IPS-NIHi11 (cell line): ENCODE data around the gene SLC25A11.
A peak's percentile ranks its signal among the peaks of the same experiment; 100 is the strongest.

Experiments
- DNase-seq: peaks from one replicate; pipeline ENCODE4 v3.0.0; 2012; ENCODE audit warnings: mixed read lengths, low spot score

Gene SLC25A11, protein sequence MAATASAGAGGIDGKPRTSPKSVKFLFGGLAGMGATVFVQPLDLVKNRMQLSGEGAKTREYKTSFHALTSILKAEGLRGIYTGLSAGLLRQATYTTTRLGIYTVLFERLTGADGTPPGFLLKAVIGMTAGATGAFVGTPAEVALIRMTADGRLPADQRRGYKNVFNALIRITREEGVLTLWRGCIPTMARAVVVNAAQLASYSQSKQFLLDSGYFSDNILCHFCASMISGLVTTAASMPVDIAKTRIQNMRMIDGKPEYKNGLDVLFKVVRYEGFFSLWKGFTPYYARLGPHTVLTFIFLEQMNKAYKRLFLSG

DNA sequence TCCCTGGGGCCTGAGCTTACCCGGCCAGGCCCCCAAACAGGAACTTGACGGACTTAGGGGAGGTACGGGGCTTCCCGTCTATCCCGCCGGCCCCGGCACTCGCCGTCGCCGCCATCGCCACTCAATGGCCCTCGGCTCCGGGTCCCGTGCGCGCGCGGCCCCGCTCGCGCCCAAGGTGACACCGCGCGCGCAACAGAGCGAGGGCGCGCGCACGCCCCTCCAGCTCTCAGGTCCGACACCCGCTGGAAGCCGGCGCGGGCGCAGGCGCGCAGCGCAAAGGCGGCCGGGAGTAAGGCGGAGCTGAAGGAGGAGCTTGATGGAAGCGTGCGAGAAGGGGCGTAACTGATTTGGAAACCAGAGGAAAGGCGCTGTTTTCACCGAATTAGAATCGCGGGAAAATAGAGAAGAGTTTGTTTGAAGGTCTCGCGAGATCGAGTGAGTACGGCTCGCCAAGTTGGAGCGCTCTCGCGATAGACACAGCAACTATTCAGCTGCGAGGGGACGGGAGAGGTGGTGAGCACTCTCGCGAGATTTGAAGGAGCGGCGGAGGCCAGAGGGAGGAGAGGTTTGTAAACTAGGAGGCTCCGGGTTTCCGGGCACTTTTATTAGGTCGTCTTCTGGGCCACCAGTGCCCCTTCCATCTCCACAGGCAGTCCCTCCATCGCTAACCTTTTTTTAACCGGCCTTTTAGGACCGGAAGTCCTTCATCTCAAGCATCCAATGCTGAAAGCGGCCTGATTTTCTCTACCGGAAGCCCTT, at the start of gene SLC25A11, which contains the start of gene RNF167:
TSS of gene SLC25A11 (minus strand) at position 251 of the 759 bp plus-strand sequence. CDS start at position 115, 136 bp downstream.
TSS of gene RNF167 (plus strand) at position 473 of the 759 bp plus-strand sequence. CDS start 642 bp downstream, outside the sequence.
- DNase-seq: peak; percentile 97

DNA sequence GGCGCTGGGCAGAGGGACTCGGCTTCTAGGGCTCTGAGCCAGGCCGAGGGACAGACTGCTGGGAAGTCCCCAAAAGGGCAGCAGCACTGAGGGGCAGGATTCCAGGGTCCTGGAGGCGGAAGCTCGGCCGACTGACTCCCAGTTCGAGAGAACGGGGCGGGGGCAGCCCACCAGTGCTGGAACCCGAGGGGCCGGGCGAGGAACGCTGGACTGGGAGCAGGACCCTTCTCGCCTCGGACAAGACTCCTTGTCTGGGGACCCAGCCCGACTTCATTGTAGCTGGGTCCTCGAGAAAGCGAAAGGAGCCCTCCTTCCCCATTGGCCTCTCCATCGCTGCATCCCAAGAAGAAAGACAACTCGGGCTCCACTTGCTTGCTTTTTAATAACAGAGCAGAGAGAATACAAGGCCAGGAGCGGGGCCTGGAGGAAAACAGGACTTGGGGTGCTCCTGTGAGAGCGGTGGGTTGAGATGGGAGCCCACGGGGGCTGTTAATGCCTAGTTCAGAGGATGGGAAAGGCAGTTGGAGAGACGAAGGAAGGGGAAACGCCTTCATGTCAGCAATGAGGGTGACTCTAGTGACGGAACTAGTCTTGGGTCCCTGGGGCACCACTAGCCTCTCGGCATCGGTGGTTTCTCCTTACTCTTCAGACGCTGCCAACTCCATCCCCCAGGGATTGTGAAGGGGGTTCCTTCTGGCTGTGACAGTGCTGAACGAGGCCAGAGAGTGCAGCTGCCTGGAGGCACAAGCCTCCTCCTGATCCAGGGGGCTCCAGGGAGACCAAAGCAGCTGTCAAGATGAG, 48.1 kb upstream of the SLC25A11 start:
- no peak for DNase-seq

DNA sequence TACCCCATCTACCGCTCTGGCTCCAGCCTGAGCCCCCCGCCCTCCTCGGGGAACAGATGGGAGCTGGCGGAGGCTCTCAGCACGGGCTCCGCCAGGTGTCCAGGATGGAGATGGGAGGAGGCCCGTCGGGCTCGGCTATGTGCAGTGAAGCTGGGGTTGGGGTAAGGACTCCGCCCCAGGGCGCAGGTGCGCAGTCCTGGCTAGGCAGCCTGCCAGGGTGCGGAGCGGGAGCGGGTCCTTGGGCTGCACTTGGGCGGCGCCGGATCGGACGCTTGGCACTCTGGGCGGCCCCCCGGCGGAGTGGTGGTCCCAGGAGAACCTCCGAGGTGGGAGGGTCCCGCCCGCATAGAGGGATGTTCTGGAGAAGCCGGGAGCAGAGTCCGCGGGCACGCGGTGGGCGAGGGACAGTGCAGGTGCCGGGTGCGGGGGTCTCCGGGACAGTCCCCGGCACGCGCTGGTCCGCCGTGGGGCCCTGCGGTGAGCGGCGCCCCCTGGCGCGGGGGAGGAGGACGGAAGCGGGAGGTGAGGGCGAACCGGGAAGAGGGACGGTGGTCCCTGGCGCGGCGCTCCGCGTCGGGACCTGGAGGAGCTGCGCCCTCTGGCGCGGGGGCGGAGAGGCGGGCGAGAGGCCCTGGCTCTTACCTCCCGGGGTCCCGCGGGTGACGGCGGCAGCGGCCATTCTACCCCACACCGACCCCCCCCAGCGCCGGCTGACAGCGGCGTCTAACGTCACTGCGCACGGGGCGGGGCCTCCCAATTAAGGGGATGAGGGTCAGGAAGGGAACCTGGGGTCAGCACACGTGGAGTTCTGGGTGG, 47.3 kb upstream of the SLC25A11 start, which contains the start of gene CAMTA2:
TSS of gene CAMTA2 (minus strand) at position 725 of the 816 bp plus-strand sequence. CDS start 1,453 bp downstream, outside the sequence.
- peak; percentile 89 for DNase-seq

GRCh38 chr17:4986403-4986802, 46.6 kb upstream of the SLC25A11 start:
- DNase-seq: no peak

GRCh38 chr17:4982305-4982704, 42.5 kb upstream of the SLC25A11 start:
- no peak for DNase-seq

DNA sequence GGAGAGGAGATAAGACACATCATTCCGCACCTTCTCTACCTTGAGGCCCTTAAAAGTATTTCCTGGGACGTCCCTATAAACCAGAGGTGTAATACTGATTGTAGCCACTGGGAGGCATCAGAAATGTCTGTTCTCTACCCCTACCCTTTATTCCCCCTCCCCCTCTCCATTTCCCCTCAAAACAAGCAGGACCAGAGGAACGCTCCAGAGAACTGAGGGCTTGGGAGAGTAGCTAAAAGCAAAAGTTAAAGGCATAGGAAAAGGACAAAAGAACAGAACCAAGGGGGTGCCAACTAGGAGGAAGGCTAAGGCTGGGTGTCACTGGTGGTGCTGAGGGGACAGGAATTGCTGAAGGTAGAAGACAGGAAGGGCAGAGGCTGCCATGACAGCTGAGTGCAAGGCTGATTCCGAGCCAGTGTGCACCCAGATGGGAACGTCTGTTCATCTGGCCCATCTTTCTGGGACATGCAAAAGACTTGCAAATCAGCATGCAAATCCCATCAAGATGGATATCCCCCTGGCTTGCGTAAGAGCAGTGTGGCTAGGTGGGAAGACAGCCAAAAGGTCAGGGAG, 40.9 kb upstream of the SLC25A11 start:
- DNase-seq: peak; percentile 82

DNA sequence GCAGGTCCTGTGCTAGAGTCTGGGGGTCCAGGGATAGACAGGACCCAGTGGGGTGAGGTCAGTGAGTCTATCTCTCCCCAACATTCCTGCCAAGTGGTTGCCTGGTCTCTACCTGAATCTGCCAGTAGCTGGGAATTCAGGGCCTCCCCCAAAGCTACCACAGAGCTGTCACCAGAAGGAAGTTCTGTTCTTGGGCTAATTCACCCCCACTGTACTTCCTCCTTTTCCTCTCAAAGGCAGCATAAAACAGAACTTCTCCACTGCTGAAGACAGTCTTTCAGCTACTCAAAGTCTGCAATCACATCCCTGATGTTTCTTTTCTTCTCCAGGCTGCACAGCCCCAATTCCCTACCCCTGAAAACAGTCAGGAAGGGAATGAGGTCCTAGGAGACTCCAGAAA, 38.9 kb upstream of the SLC25A11 start:
- DNase-seq: no peak

GRCh38 chr17:4974115-4974670, 34.3 kb upstream of the SLC25A11 start:
- DNase-seq: no peak

DNA sequence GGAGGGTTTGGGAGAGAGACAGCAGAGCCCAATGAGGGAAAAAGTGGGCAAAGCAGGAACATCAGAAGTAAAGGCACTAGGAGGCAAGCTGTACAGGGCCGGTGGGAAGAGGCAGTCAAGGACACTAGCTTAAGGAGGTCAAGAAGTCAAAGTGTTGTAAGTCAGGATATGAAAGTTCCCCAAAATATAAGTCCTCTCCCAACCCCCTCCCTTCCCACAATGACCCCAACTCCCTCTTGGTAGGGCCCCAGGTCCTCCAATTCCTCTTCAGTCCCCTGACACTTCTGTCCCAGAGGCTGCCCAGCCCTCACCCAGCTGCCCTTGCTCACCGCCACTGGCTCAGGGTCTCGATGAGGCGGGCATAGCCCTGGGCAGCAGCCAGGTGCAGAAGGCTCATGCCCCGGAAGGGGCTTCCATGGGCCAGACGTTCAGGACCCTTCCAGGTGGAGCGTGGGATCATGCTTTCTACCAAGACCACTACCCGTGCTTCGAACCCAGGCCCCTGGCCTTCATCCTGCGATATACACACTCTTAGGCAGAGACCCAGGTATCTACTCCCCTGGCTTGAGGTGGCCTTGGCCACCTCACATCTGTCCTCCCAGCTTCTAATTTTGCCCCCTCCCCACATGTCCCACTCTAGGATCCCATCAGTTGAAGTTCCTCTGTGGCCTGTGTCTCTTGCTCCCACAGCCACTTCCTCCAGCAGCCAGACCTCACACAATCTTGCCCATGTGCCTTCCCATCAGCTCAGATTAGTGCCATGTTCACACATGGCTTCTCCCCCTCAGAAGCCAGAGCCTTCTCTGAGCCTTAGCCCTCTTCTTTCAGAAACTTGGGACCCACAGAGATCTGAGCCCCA, 33.6 kb upstream of the SLC25A11 start:
- DNase-seq: no peak

DNA sequence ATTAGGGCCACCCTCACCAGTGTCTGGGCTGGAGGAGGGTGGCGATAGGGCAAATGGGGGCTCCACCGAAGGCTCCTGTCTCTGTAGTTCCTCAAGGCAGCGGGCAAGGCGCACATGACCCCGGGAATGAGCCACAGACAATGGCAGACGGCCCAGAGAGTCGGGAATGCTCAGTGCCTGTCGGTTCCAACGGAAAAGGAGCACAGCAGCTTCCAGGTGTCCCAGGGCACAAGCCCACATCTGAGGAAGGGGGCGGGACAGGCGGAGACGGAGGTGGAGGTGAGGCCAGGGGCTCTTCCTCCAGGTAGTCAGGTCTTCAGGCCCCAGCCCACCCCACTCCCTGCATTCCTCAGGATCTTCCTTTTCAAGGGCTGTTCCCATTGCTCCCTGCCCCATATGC, 32.9 kb upstream of the SLC25A11 start:
- DNase-seq: no peak

DNA sequence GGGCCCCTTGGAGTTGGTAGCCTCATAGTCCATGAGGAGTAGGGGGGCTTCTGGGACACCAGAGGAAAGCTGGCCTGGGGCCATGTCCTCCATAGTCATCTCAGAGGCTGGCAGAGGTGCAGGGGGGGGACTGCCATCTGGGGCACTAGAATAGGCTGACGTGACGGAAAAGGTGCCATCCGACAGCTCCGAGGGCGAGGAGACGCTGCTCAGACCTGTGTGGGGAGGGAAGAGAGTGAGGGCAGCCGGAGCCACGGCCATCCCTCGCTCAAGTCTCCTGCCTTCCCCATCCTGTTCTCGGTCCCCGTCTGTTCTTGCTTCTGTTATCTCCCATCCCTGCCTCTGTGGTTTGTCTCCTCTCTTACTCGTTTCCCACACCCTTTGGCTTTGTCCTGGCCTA, 32.5 kb upstream of the SLC25A11 start:
- no peak for DNase-seq

GRCh38 chr17:4971826-4972225, 32.0 kb upstream of the SLC25A11 start:
- no peak for DNase-seq

DNA sequence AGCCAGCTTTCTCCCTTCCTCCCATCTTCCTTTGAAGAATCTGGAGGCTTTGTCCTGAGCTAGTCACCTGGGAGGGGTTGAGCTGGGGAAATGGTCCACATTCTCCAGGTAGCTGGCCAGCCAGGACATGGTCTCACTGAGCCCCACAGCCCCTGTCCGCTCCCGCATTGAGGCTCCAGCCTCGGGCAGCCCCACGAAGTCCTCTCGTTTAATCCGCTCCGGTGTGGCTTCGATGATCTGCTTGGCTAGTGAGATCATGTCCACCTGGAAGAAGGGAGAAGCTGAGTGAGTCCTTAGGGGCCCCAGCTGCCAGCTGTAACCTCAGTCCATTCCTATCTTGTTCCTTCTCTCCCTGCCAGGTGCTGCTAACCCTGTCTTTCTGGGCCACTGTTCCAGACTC, 30.4 kb upstream of the SLC25A11 start:
- DNase-seq: no peak

DNA sequence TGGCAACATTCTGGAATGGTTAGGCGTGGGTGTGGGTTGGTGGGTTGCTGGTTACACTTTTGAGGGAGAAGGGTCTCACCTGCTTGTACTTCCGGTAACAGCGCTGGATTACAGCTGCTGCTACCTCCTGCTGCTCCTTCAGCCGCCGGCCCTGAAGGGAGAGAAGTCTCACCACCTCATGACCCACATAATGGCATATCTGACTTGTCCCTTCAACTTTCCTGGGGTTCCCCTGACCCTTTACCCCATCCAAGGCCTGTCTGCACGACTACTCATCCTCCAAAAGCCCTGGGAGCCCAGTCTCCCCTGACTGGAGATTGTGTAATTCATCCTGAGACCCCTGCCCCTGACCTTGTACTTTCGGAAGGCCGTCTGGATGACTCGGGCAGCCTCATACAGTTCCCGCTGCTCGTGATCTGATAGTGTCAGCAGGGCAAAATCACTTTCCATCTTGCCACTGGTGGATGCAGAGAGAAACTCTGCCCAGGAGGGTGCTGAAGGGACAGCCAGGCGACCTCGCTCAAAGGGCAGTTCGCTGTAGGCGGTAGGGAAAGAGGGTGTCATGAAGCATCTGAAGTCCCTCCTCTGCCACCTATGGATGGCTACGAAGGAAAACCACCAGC, 29.8 kb upstream of the SLC25A11 start:
- DNase-seq: no peak

DNA sequence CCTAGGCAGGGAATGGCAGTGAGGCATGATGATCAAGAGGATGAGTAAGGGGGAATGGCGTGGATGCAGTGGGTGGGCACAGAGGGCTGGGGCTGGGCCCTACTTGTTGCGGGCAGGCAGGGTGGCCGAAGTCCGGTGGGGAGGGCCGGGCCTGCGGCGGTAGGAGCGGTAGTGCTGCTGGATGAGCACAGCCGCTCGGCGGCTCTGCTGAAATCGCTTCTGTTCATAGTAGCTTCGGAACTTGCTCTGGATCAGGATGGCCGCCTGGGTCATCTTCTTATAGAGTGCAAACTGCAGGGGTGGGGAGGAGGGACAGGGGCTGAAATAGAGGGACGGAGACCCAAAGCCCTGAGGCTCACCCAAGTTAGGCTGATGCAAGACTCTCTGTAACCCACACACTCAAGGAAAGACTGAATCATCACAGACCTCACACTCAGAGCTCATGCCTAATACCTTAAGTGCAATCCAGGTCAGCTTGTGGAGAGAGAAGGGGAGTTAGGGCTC, 29.3 kb upstream of the SLC25A11 start:
- no peak for DNase-seq

- peak; percentile 45 for DNase-seq
Observed at GRCh38 chr17:4968486-4969046, 28.7 kb upstream of the SLC25A11 start.

DNA sequence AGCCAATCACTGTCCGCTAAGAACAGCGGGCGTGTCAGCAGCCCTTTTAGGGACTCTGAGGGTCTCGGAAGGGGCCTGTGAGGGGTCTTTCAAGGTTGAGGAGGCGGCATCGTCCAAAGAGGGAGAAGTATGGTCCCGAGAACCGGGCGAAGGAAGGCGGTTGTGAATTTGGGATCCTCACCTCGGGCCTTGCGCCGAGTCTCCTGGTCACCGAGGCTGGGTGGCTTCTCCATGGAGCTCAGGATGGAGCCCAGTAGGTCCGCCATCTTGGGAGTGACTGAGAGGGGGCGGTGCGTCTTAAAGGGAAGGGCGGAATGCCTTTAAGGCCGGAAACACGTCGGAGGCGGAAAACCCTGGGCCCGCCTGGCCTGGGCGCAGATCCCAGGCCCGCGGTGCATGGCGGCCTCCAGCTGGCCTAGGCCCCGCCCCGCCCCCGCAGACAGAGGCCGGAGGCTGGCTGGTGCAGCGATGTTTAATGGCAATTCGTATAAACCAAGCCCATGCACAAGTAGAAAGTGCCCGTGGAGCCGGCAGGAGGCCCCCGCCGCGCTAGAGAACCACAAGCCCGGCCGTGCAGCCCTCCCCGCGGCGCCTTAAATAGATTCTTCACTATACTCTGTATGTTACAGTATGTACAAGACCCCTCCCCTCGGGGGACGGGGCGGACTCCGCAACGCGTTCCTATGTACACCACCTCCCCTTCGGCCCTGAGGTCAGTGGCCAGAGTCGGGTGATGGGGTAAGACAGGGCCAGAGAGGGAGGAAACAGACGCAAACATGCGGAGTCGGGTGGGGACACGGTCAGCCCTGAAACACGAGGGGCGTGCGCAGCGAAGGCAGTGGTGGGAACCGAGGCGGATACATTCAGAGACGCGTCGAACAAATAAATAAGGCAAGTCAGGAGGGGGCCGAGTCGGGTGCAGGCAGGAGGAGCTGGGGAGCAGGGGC, 28.0 kb upstream of the SLC25A11 start, which contains the start of gene SPAG7:
TSS of gene SPAG7 (minus strand) at position 279 of the 947 bp plus-strand sequence. CDS start at position 266, 13 bp downstream.
- peak; percentile 95 for DNase-seq
